Osteocyte (in vitro differentiated cells): ENCODE results near the gene ERCC6L. TPM values are rescaled to one million over a fixed set of nuclear protein-coding genes. Genes with fewer than 3 reads are reported as not detected.
"Not testable (repeated sequence)": the region's sequence is repeated elsewhere in the genome, so short reads cannot be mapped to it uniquely, and the experiment has no call there.

Experiments used
- DNase-seq: peaks from one replicate; pipeline ENCODE4 v3.0.0; 2021; ENCODE audit warnings: mixed read lengths; ENCODE audit not compliant: unreplicated experiment; ENCODE audit errors: extremely low spot score
- H3K27ac Mint-ChIP-seq: one replicate; pipeline ENCODE4 v1.8.0; 2021; ENCODE audit warnings: mild to moderate bottlenecking, mixed read lengths; ENCODE audit not compliant: unreplicated experiment
- H3K27me3 Mint-ChIP-seq: one replicate; pipeline ENCODE4 v1.8.0; 2021; ENCODE audit warnings: mixed read lengths; ENCODE audit not compliant: unreplicated experiment
- H3K36me3 Mint-ChIP-seq: one replicate; pipeline ENCODE4 v1.8.0; 2021; ENCODE audit warnings: mixed read lengths; ENCODE audit not compliant: unreplicated experiment
- H3K4me1 Mint-ChIP-seq: one replicate; pipeline ENCODE4 v1.8.0; 2021; ENCODE audit warnings: mixed read lengths; ENCODE audit not compliant: unreplicated experiment
- H3K4me3 Mint-ChIP-seq: one replicate; pipeline ENCODE4 v1.8.0; 2021; ENCODE audit warnings: mild to moderate bottlenecking, moderate library complexity, mixed read lengths; ENCODE audit not compliant: unreplicated experiment
- H3K9me3 Mint-ChIP-seq: one replicate; pipeline ENCODE4 v1.8.0; 2021; ENCODE audit warnings: mixed read lengths; ENCODE audit not compliant: unreplicated experiment
- CTCF ChIP-seq: fragments of 200-600 bp; sonication (generic); IDR thresholded peaks from 2 replicates; pipeline ENCODE4 v1.5.0; 2021; ENCODE audit warnings: antibody characterized with exemption, mild to moderate bottlenecking, moderate library complexity
- total RNA-seq: library from RNA; stranded (reverse); gene quantifications from 2 replicates; pipeline ENCODE4 v1.2.1, GENCODE V29; 2021

ERCC6L gene
- total RNA-seq, 1 donor from 2014 or later = 1.3 TPM

GRCh38 chrX:72182924-72183323, 55.9 kb downstream of the ERCC6L start:
- H3K27ac Mint-ChIP-seq = no peak overlapping the region
- H3K27me3 Mint-ChIP-seq = no peaks in the 10 kb centered on the region
- no peak for DNase-seq

GRCh38 chrX:72181178-72182125, 57.4 kb downstream of the ERCC6L start, which contains the start of gene PIN4:
Gene PIN4, plus strand, starts transcription at chrX:72181757. Its CDS starts 29 bp downstream, at chrX:72181786.
- H3K27me3 Mint-ChIP-seq = no peaks in the 10 kb centered on the region
- H3K36me3 Mint-ChIP-seq = no peaks in the 10 kb centered on the region
- no peak for TF ChIP-seq CTCF
- DNase-seq = peak; percentile 94
- peaks cover 3% of the 10 kb centered on the region for H3K4me1 Mint-ChIP-seq
- H3K4me3 Mint-ChIP-seq = no peak within 1 kb of the TSS
- no peaks in the 10 kb centered on the region for H3K9me3 Mint-ChIP-seq
- H3K27ac Mint-ChIP-seq = no peak within 1 kb of the TSS

More at GRCh38 chrX:72182924-72183323, 55.9 kb downstream of the ERCC6L start:
- Mint-ChIP-seq H3K4me1 (peaks cover 3% of the 10 kb centered on the region), H3K36me3 (peaks cover 3% of the 10 kb centered on the region), H3K9me3 (no peaks in the 10 kb centered on the region), H3K4me3 (no peak overlapping the region)
- no peak for TF ChIP-seq CTCF

GRCh38 chrX:72180539-72180938, 58.3 kb downstream of the ERCC6L start:
- Mint-ChIP-seq H3K36me3 (no peaks in the 10 kb centered on the region), H3K4me3 (no peak overlapping the region), H3K4me1 (peaks cover 3% of the 10 kb centered on the region), H3K9me3 (no peaks in the 10 kb centered on the region), H3K27me3 (no peaks in the 10 kb centered on the region), H3K27ac (no peak overlapping the region)
- no peak for TF ChIP-seq CTCF
- no peak for DNase-seq

GRCh38 chrX:72176981-72177380, 61.8 kb downstream of the ERCC6L start:
- H3K27me3 Mint-ChIP-seq = no peaks in the 10 kb centered on the region
- H3K27ac Mint-ChIP-seq = no peak overlapping the region

GRCh38 chrX:72176289-72176688, 62.5 kb downstream of the ERCC6L start:
- H3K27ac Mint-ChIP-seq, H3K4me3 Mint-ChIP-seq, H3K36me3 Mint-ChIP-seq, H3K27me3 Mint-ChIP-seq, DNase-seq, H3K4me1 Mint-ChIP-seq, H3K9me3 Mint-ChIP-seq: not testable (repeated sequence)

More at GRCh38 chrX:72176981-72177380, 61.8 kb downstream of the ERCC6L start:
- H3K9me3 Mint-ChIP-seq = no peaks in the 10 kb centered on the region
- H3K4me3 Mint-ChIP-seq = no peak overlapping the region
- no peaks in the 10 kb centered on the region for H3K4me1 Mint-ChIP-seq
- no peak for DNase-seq
- H3K36me3 Mint-ChIP-seq = no peaks in the 10 kb centered on the region
- TF ChIP-seq CTCF = no peak
